ENCODE measurements around the gene SLC24A1.

DNA sequence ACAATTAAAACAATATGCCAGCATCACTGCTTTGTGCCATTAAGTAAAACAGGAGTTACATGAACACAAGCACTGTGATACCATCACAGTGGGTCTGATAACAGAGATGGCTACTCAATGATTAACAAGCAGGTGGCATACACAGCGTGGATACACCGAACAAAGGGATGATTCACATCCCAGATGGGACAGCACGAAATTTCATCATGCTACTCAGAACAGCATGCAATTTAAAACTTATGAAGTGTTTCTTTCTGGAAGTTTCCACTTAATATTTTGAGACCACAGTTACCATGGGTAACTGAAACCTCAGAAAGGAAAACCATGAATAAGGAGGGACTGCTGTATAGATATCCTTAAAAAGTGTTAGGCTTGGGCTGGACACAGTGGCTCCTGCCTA, 44.5 kb downstream of the SLC24A1 start:
- TF ChIP-seq, protein P1, sequence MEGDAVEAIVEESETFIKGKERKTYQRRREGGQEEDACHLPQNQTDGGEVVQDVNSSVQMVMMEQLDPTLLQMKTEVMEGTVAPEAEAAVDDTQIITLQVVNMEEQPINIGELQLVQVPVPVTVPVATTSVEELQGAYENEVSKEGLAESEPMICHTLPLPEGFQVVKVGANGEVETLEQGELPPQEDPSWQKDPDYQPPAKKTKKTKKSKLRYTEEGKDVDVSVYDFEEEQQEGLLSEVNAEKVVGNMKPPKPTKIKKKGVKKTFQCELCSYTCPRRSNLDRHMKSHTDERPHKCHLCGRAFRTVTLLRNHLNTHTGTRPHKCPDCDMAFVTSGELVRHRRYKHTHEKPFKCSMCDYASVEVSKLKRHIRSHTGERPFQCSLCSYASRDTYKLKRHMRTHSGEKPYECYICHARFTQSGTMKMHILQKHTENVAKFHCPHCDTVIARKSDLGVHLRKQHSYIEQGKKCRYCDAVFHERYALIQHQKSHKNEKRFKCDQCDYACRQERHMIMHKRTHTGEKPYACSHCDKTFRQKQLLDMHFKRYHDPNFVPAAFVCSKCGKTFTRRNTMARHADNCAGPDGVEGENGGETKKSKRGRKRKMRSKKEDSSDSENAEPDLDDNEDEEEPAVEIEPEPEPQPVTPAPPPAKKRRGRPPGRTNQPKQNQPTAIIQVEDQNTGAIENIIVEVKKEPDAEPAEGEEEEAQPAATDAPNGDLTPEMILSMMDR (optimal IDR thresholded peaks at IDR 0.05 in 1 of 3, IDR thresholded peaks at IDR 0.05 in 1 of 3, conservative IDR thresholded peaks at IDR 0.05 in 1 of 3; ENCODE audit: extremely low read depth in 1 of 3, insufficient read depth in 2 of 3, low read length in 3 of 3), result no peak
- no peak for TF ChIP-seq EZH2 (IDR thresholded peaks at IDR 0.05; ENCODE audit: low read length)

All from keratinocyte (primary cell).